ENCODE data around the gene POM121L2. TPM values are rescaled to one million over a fixed set of nuclear protein-coding genes. Genes with fewer than 3 reads are reported as not detected.

The POM121L2 gene
- total and polyA plus RNA-seq, 9 of the 15 experiments (the other 6 are each of a cell fraction or from before 2014, with no cell fraction given): 0.23 to 0.45 TPM; not detected in 7

DNA sequence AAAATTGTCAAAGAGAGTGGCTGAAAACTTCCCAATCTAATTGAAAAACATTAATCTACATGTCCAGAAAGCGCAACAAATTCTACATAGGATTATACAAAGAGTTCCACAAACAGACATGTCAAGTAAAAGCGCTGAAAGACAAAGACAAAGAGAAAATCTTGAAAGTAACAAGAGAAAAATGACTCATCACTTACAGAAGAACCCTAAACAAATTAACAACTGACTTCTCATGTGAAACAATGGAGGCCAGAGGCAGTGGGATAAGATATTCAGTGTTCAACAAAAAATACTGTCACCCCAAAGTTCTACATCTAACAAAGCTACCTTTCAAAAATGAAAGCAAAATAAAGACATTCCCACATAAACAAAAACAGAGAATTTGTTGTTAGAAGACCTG lies 2.0 kb upstream of the POM121L2 start (continued):
- TF ChIP-seq JUN (IDR thresholded peaks at IDR 0.05; ENCODE audit: borderline replicate concordance, low read depth, low read length): peak; percentile 82
- no peak for TF ChIP-seq JUN (CRISPR knock-in tag; IDR thresholded peaks at IDR 0.05; ENCODE audit: borderline replicate concordance)
- TF ChIP-seq ZNF165 (CRISPR knock-in tag; IDR thresholded peaks at IDR 0.05; ENCODE audit: borderline replicate concordance): no peak
- TF ChIP-seq SMAD4 (CRISPR knock-in tag; conservative IDR thresholded peaks at IDR 0.05): no peak
- TF ChIP-seq ZNF77 (CRISPR knock-in tag; IDR thresholded peaks at IDR 0.05): no peak
- no peak for TF ChIP-seq ZNF347 (CRISPR knock-in tag; IDR thresholded peaks at IDR 0.05; ENCODE audit: low read depth)
- TF ChIP-seq ZNF644 (tag; IDR thresholded peaks at IDR 0.05; ENCODE audit: low read depth): no peak
- no peak for TF ChIP-seq TBP (optimal IDR thresholded peaks at IDR 0.05; ENCODE audit: low read depth, low read length)
- TF ChIP-seq SMARCA4 (IDR thresholded peaks at IDR 0.05): 0 out of 2 replicates have a peak, but pooled peaks have one; percentile 31
- TF ChIP-seq, protein P1, sequence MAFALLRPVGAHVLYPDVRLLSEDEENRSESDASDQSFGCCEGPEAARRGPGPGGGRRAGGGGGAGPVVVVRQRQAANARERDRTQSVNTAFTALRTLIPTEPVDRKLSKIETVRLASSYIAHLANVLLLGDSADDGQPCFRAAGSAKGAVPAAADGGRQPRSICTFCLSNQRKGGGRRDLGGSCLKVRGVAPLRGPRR (CRISPR knock-in tag; IDR thresholded peaks at IDR 0.05): no peak
- no peak for TF ChIP-seq TEAD2 (tag; IDR thresholded peaks at IDR 0.05)
- TF ChIP-seq ZNF408 (CRISPR knock-in tag; IDR thresholded peaks at IDR 0.05; ENCODE audit: low read depth): no peak
- no peak for TF ChIP-seq ZNF274 (IDR thresholded peaks at IDR 0.05; ENCODE audit: borderline replicate concordance, low read depth, low read length)
- no peak for TF ChIP-seq ZNF318 (IDR thresholded peaks at IDR 0.05; ENCODE audit: borderline replicate concordance in 1 of 2, low read depth in 1 of 2)
- TF ChIP-seq, protein P2, sequence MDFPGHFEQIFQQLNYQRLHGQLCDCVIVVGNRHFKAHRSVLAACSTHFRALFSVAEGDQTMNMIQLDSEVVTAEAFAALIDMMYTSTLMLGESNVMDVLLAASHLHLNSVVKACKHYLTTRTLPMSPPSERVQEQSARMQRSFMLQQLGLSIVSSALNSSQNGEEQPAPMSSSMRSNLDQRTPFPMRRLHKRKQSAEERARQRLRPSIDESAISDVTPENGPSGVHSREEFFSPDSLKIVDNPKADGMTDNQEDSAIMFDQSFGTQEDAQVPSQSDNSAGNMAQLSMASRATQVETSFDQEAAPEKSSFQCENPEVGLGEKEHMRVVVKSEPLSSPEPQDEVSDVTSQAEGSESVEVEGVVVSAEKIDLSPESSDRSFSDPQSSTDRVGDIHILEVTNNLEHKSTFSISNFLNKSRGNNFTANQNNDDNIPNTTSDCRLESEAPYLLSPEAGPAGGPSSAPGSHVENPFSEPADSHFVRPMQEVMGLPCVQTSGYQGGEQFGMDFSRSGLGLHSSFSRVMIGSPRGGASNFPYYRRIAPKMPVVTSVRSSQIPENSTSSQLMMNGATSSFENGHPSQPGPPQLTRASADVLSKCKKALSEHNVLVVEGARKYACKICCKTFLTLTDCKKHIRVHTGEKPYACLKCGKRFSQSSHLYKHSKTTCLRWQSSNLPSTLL (IDR thresholded peaks at IDR 0.05): no peak
- peak; percentile 93 to 96 for TF ChIP-seq TRIM24 (IDR thresholded peaks at IDR 0.05)
- peak; percentile 68; the same call in 1 of the 2 replicates for TF ChIP-seq CBX1 (IDR thresholded peaks at IDR 0.05; ENCODE audit: low read depth)
- TF ChIP-seq NR2C2 (CRISPR knock-in tag; IDR thresholded peaks at IDR 0.05): no peak
- no peak for TF ChIP-seq NR2C2 (tag; IDR thresholded peaks at IDR 0.05)
- no peak for TF ChIP-seq HCFC1 (IDR thresholded peaks at IDR 0.05; ENCODE audit: low read depth, low read length)
